ENCODE measurements around the gene NAPEPLD.
"Not testable (repeated sequence)": the region's sequence is repeated elsewhere in the genome, so short reads cannot be mapped to it uniquely, and the experiment has no call there.

Gene NAPEPLD

GRCh38 chr7:103114576-103115008 lies 34.3 kb downstream of the NAPEPLD start:
- DNase-seq, result peak in 4 of 58 donors; percentile 5 to 44 (median 28)

DNA sequence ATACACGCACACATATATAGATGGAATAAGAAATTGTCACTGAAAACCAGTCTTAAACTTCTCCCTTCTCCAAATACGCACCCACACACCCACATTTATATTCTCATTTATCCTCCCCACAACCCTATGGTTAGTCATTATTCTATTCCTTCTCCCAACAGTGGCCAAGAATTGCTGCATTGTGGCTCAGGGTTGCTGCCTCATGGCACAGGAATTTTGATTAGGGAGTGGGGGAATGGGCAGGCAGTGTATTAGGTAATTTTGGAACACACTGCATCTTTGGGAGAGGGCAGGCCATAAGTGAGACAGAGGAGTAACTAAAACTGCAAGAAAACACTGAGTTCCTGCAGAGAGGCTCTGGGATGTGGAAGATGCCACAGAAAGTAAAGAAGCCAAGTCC lies 35.7 kb downstream of the NAPEPLD start:
- DNase-seq, result no peak

DNA sequence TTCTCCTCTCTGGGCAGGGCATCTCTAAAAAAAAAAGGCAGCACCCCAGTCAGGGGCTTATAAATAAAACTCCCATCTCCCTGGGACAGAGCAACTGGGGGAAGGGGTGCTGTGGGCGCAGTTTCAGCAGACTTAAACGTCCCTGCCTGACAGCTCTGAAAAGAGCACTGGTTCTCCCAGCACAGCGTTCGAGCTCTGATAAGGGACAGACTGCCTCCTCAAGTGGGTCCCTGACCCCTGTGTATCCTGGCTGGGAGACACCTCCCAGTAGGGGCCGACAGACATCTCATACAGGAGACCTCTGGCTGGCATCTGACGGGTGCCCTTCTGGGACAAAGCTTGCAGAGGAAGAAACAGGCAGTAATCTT lies 42.2 kb downstream of the NAPEPLD start:
- not testable (repeated sequence) for DNase-seq

- no peak for DNase-seq
Measured at GRCh38 chr7:103106005-103106702, 42.7 kb downstream of the NAPEPLD start.

DNA sequence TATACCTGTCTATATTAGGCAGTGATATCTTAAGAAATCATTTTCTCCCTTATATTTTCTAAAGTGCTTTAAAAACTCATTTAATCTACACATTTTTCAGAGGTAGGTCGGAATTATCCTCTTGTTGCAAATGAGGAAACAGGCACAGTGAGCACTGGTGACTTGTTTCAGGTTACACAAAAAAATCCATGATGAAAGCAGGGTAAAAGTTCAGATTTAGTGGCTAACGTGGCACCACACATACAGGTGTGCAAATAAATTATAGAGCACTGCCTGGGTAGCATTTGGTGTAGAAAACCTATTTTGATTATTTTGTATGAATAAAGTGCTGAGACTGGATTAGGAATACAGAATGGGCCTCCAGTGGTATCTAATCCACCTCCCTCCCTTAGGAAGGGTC lies 47.4 kb downstream of the NAPEPLD start:
- DNase-seq, result no peak

GRCh38 chr7:103100348-103100747 lies 48.6 kb downstream of the NAPEPLD start:
- DNase-seq, result no peak

- no peak for DNase-seq
Measured at GRCh38 chr7:103097041-103097440, 51.9 kb downstream of the NAPEPLD start.

DNA sequence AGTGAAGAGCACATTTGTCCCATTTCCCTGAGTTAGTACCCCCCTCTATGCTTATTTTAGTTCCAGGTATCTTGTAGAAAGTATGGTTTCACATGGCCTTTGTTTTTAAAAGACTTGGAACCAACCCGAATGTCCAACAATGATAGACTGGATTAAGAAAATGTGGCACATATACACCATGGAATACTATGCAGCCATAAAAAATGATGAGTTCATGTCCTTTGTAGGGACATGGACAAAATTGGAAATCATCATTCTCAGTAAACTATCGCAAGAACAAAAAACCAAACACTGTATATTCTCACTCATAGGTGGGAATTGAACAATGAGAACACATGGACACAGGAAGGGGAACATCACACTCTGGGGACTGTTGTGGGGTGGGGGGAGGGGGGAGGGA lies 53.3 kb downstream of the NAPEPLD start:
- DNase-seq, result not testable (repeated sequence)

- DNase-seq, result no peak
Measured at GRCh38 chr7:103094102-103094501, 54.8 kb downstream of the NAPEPLD start.

DNA sequence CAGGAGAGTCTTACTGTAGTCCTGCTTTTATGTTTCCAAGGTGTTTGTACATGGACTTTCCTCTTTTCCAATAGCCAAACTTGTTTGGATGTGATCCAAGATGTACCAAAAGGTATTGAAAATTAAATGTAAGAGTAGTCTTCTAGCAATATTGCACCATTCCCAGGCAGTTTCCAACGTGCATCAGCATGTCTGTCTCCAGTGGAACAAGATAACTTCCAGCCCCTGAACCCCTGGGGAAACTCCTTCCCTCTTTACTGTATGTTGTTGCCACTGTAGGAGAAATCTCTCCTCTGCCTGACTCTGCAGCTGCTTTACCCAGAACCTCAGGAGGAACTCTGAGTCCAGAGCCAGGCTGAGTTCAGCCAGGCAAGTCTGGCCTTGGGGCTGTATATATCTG lies 55.5 kb downstream of the NAPEPLD start:
- DNase-seq, result no peak

DNA sequence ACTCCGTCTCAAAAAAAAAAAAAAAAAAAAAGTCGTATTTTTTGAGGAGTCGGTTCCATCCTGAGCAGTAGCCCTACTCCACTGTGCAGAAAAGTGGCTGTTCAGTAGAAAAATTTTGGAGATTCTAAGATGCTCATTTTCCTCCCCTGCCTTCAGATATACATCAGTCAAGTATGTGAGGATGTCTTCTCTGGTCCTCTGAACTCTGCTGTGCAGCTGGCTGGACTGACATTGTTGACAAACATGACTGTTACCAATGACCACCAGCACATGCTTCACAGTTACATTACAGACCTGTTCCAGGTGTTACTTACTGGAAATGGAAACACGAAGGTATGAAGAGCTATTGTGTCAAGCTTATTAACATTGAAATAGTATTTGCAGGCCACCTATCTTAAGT lies 56.6 kb downstream of the NAPEPLD start:
- DNase-seq, result not testable (repeated sequence)

GRCh38 chr7:103083210-103083609 lies 65.7 kb downstream of the NAPEPLD start:
- no peak for DNase-seq

DNA sequence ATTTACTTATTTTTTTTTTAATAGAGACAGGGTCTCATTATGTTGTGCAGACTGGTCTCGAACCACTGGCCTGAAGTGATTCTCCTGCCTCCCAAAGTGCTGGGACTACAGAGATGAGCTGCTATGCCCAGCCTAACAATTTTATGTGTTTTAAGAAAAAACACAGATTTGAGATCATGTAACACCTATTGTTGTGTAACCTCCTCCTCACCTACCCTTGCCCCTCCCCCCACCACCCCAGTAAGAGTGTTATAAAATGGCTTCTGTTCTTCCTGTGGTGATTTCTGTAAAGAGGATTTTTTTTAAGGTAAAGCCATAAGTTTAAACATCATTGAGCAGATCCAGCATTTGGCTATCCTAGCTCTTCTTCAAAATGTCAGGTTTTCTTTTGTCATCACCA lies 66.4 kb downstream of the NAPEPLD start:
- DNase-seq, result no peak

GRCh38 chr7:103080923-103081322 lies 68.0 kb downstream of the NAPEPLD start:
- DNase-seq, result no peak

- no peak for DNase-seq
Measured at GRCh38 chr7:103079836-103080235, 69.1 kb downstream of the NAPEPLD start.

DNA sequence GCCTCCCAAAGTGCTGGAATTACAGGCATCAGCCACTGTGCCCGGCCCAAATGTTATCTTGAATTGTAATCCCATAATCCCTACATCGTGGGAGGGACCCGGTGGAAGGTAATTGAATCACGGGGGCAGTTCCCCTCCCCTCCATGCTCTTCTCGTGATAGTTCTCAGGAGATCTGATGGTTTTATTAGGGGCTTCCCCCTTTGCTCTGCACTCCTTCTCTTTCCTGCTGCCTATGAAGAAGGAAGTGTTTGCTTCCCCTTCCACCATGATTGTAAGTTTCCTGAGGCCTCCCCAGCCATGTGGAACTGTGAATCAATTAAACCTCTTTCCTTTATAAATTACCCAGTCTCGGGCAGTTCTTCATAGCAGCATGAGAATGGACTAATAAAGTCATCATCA lies 70.7 kb downstream of the NAPEPLD start:
- not testable (repeated sequence) for DNase-seq

DNA sequence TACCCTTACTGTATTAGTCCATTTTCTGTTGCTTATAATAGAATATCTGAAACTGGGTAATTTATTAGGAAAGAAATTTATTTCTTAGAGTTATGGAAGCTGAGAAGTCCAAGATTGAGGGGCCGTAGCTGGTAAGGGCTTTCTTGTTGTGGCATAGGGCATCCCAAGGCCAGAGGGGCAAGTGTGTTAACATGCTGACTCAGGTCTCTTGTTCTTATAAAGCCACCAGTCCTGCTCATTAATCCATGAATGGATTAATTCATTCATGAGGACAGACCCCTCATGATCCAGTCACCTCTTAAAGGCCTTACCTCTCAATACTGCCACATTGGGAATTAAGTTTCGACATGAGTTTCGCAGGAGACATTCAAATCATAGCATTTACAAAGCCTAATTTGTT lies 71.6 kb downstream of the NAPEPLD start:
- DNase-seq, result no peak

GRCh38 chr7:103076764-103077163 lies 72.1 kb downstream of the NAPEPLD start:
- peak in 7 of 58 donors; percentile 1 to 41 (median 8) for DNase-seq

GRCh38 chr7:103075337-103075918 lies 73.5 kb downstream of the NAPEPLD start:
- DNase-seq, result peak in 32 of 58 donors; percentile 6 to 77 (median 44)

DNA sequence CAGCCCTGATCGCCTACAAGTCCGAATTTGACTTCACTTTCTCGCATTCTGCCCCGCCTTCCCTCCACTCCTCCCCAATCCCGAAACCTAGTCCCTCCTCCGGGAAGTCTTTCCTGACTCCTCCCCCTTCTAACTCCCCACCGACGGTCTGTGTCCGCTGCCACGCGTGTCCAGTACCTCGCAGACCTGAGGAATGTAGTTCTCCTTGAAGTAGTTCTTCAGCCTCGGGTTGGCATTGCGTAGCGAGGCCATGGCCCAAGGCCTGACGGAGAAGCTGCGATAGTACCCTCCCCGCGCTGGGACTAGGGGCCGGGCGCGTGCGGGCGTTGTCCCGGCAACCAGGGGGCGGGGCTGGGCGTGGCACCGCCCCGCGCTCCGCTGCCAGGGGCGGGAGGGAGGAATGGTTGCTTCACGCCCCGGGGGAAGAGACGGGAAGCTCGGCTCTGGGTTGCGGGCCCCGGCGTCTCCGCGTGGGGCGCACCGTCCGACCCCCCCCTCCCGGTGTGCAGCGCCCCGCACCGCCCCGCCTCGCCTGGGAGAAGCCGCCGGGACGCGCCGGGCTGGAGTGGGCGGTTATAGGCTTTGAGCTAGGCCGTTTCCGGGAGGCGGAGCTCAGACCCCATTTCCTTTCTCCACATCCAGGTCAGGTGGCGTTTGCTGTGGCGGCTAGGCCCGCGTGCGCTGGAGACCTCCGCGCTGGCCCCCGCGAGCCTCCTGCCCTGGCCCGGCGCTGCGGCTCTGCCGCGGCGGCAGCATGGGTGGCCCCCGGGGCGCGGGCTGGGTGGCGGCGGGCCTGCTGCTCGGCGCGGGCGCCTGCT lies 74.2 kb downstream of the NAPEPLD start, which contains the start of the genes ARMC10 and FBXL13:
Gene ARMC10 (plus strand): TSS at position 622 of the 818 bp plus-strand sequence. CDS start 133 bp downstream, at position 755.
Gene FBXL13 (minus strand): TSS at position 278 of the 818 bp plus-strand sequence.
- peak; percentile 53 to 99 (median 92) for DNase-seq

DNA sequence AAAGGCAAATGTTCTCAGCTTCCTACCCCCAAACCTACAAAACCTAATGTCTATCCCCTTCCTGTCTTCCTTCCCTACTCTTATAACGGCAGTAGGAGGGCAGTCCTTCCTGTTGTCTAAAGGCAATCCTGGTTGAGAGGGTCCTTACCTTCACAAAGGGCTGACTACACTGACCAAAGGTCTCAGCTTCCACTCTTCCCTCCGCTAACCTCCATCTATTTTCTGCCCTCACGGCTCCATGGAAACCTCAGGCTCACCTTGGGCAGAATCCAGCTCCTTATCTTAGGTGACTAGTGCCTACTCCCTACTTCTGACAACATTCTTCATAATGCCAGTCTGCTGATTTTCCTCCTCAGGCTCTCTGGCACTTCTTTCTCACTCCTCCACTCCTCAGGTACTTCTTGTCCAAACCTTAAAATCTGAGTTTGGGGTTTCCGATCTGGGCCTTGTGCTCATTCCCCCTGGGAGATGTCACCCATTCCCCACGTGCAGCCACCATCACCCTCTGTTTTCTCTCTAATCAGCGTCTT lies 74.8 kb downstream of the NAPEPLD start:
- no peak for DNase-seq

DNA sequence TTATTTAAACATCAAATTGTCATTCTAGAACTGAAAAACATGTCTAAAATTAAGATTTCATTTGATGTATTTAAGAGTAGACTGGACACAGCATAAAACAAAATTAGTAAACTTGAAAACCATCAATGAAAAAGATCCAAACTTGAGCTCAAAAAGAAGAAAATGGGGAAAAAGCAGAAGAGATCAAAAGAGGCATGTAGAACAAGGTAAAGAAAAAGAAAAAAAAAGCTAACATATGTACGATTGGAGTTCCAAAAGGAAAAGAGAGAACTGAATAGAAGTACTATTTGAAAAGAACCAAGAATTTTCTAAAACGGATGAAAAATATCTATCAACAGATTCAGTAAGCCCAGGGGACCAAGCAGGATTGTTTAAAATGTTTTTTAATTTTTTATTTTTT lies 77.9 kb downstream of the NAPEPLD start:
- DNase-seq, result no peak
